Liver (tissue), 3 donors: ENCODE results near the gene GOT2.

Source experiments
- TAF1 ChIP-seq: conservative IDR thresholded peaks from 2 replicates; pipeline ENCODE4 v1.6.1; 2016; ENCODE audit warnings: antibody characterized with exemption, mild to moderate bottlenecking
- TF ChIP-seq, protein P1 (sequence below): fragments of 150-350 bp; IDR thresholded peaks from 2 replicates; pipeline ENCODE4 v1.5.1; 2017; ENCODE audit warnings: improper control_type of control experiment, low read depth, low read length; ENCODE audit not compliant: missing input control
- donor health status: healthy.
- donor health status: healthy.

DNA sequence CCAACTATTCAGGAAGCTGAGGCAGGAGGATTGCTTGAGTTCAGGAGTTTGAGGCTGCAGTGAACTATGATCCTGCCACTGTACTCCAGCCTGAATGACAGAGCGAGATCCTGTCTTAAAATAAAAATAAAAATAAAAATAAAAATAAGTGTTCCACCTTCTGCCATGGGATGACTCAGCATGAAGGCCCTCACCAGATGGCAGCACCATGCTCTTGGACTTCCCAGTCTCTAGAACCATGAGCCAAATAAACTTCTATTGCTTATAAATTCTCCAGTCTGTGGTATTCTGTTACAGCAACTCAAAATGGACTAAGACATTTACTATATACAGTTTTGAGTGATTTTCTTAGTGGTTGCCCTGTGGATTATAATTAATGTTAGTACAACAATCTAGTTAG lies 41.7 kb downstream of the GOT2 start:
- TF ChIP-seq, protein P1, sequence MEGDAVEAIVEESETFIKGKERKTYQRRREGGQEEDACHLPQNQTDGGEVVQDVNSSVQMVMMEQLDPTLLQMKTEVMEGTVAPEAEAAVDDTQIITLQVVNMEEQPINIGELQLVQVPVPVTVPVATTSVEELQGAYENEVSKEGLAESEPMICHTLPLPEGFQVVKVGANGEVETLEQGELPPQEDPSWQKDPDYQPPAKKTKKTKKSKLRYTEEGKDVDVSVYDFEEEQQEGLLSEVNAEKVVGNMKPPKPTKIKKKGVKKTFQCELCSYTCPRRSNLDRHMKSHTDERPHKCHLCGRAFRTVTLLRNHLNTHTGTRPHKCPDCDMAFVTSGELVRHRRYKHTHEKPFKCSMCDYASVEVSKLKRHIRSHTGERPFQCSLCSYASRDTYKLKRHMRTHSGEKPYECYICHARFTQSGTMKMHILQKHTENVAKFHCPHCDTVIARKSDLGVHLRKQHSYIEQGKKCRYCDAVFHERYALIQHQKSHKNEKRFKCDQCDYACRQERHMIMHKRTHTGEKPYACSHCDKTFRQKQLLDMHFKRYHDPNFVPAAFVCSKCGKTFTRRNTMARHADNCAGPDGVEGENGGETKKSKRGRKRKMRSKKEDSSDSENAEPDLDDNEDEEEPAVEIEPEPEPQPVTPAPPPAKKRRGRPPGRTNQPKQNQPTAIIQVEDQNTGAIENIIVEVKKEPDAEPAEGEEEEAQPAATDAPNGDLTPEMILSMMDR = no peak
- TF ChIP-seq TAF1 = no peak
